ENCODE measurements around the gene KIAA0825. TPM values are rescaled to one million over a fixed set of nuclear protein-coding genes. Genes with fewer than 3 reads are reported as not detected.

The KIAA0825 gene
- total and polyA plus RNA-seq, 8 donors = 0.29 to 15.6 (median 1.5) TPM

GRCh38 chr5:94526706-94527105 is 91.7 kb downstream of the KIAA0825 start:
- no peak overlapping the region for H3K27ac ChIP-seq
- WGBS, 5 donors = 35 to 72% (median 55%) methylated on average over 2 of the region's 2 CpGs
- peaks cover 0 to 6% (median 0%) of the 10 kb centered on the region in 4 donors for H3K4me1 ChIP-seq
- H3K27me3 ChIP-seq = no peaks in the 10 kb centered on the region
- DNase-seq = no peak
- H3K36me3 ChIP-seq = no peaks in the 10 kb centered on the region
- TF ChIP-seq CTCF (IDR thresholded peaks at IDR 0.05) (no peak), POLR2A (IDR thresholded peaks at IDR 0.05) (no peak), POLR2AphosphoS5 (IDR thresholded peaks at IDR 0.05) (no peak)
- intact Hi-C loops (cut with DNase I; ENCODE audit: low total_unique reads) = no loop called here
- H3K9me3 ChIP-seq = no peaks in the 10 kb centered on the region
- no peak overlapping the region for H3K4me3 ChIP-seq

- Histone ChIP-seq H3K36me3 (no peaks in the 10 kb centered on the region), H3K27me3 (no peaks in the 10 kb centered on the region), H3K9me3 (no peaks in the 10 kb centered on the region), H3K4me1 (peaks cover 0 to 6% (median 0%) of the 10 kb centered on the region in 4 donors), H3K27ac (no peak overlapping the region), H3K4me3 (no peak overlapping the region)
- peak in 3 of 7 experiments; percentile 32 to 45 (median 41) for TF ChIP-seq CTCF (IDR thresholded peaks at IDR 0.05)
- no peak for TF ChIP-seq EP300 (IDR thresholded peaks at IDR 0.05)
- 65 to 78% (median 68%) methylated on average over 4 of the region's 4 CpGs for WGBS, 5 donors
- DNase-seq = peak in 1 of 2 donors; percentile 54
- intact Hi-C loops (cut with DNase I; ENCODE audit: low total_unique reads) = no loop called here
Observed at GRCh38 chr5:94524841-94525697, 93.3 kb downstream of the KIAA0825 start.

DNA sequence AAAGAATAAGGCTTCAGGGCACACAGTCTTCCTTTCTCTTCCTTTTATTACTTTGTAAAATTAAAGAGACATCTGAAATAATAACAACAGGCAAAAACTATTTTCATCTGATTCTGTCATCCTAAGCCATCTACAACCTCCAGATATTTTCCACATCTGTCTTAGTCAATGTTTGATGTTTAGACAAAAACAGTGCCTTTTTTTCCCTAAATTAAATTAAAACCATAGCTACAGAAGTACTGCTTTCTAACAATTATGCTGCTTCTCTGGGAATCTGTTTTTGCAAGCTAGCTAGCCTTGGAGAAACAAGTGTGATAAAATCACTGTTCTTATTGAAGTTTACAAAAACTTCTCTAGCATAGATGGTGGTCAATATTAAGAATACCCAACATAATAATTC is 95.4 kb downstream of the KIAA0825 start:
- TF ChIP-seq EP300 (IDR thresholded peaks at IDR 0.05) (no peak), POLR2A (IDR thresholded peaks at IDR 0.05) (no peak), CTCF (IDR thresholded peaks at IDR 0.05) (no peak), POLR2AphosphoS5 (IDR thresholded peaks at IDR 0.05) (no peak)
- no peaks in the 10 kb centered on the region for H3K27me3 ChIP-seq
- H3K27ac ChIP-seq = no peak overlapping the region
- DNase-seq = no peak
- intact Hi-C loops (cut with DNase I; ENCODE audit: low total_unique reads) = no loop called here
- no peaks in the 10 kb centered on the region for H3K9me3 ChIP-seq
- H3K4me3 ChIP-seq = no peak overlapping the region
- peaks cover 0 to 6% (median 0%) of the 10 kb centered on the region in 4 donors for H3K4me1 ChIP-seq
- no peaks in the 10 kb centered on the region for H3K36me3 ChIP-seq

GRCh38 chr5:94522117-94522516 is 96.3 kb downstream of the KIAA0825 start:
- H3K27ac ChIP-seq = no peak overlapping the region
- WGBS, 5 donors = 36 to 69% (median 63%) methylated on average over 1 of the region's 1 CpG
- no peak overlapping the region for H3K4me3 ChIP-seq
- intact Hi-C loops (cut with DNase I; ENCODE audit: low total_unique reads) = no loop called here
- H3K36me3 ChIP-seq = no peaks in the 10 kb centered on the region
- peaks cover 0 to 6% (median 0%) of the 10 kb centered on the region in 4 donors for H3K4me1 ChIP-seq
- no peaks in the 10 kb centered on the region for H3K27me3 ChIP-seq
- TF ChIP-seq EP300 (IDR thresholded peaks at IDR 0.05) = no peak
- TF ChIP-seq CTCF (IDR thresholded peaks at IDR 0.05) = no peak
- TF ChIP-seq POLR2AphosphoS5 (IDR thresholded peaks at IDR 0.05) = no peak
- TF ChIP-seq POLR2A (IDR thresholded peaks at IDR 0.05) = no peak
- no peaks in the 10 kb centered on the region for H3K9me3 ChIP-seq
- no peak for DNase-seq
